ENCODE measurements around the gene GDNF. TPM values are rescaled to one million over a fixed set of nuclear protein-coding genes. Genes with fewer than 3 reads are reported as not detected.

The GDNF gene
- total RNA-seq, 2 donors from 2014 or later = not detected

- Histone ChIP-seq H3K4me1 (peaks cover 42% of the 10 kb centered on the region), H3K36me3 (replicated peaks in 1 of 2; ENCODE audit: insufficient read depth in 1 of 2, low read depth in 2 of 2) (no peaks in the 10 kb centered on the region), H3K27ac (no peak overlapping the region), H3K4me3 (no peak overlapping the region), H3K27me3 (peaks cover 0 to 37% of the 10 kb centered on the region in 2 donors), H3K9me3 (no peaks in the 10 kb centered on the region)
- ATAC-seq (no peak), DNase-seq (no peak)
- intact Hi-C loops (cut with DNase I) = no loop called here
- 13 to 19% methylated on average over 16 to 45 of the region's 64 CpGs for WGBS, 2 donors
- TF ChIP-seq CTCF (IDR thresholded peaks at IDR 0.05) (no peak), POLR2A (IDR thresholded peaks at IDR 0.05) (no peak)
These were observed 5.1 kb downstream of the GDNF start for GRCh38 chr5:37834542-37835379.

GRCh38 chr5:37833990-37834389, 5.9 kb downstream of the GDNF start:
- H3K36me3 ChIP-seq (replicated peaks in 1 of 2; ENCODE audit: insufficient read depth in 1 of 2, low read depth in 2 of 2) = no peaks in the 10 kb centered on the region
- TF ChIP-seq CTCF (IDR thresholded peaks at IDR 0.05) (no peak), POLR2A (IDR thresholded peaks at IDR 0.05) (no peak)
- peaks cover 0 to 30% of the 10 kb centered on the region in 2 donors for H3K27me3 ChIP-seq
- DNase-seq (no peak), ATAC-seq (no peak)
- WGBS, 2 donors = 58 to 79% methylated on average over 6 of the region's 6 CpGs
- intact Hi-C loops (cut with DNase I) = no loop called here
- peaks cover 34% of the 10 kb centered on the region for H3K4me1 ChIP-seq
- no peaks in the 10 kb centered on the region for H3K9me3 ChIP-seq
- no peak overlapping the region for H3K27ac ChIP-seq
- H3K4me3 ChIP-seq = no peak overlapping the region

GRCh38 chr5:37831821-37832534, 7.9 kb downstream of the GDNF start:
- Histone ChIP-seq H3K36me3 (replicated peaks in 1 of 2; ENCODE audit: insufficient read depth in 1 of 2, low read depth in 2 of 2) (no peaks in the 10 kb centered on the region), H3K9me3 (no peaks in the 10 kb centered on the region), H3K27ac (no peak overlapping the region), H3K27me3 (peaks cover 0 to 10% of the 10 kb centered on the region in 2 donors), H3K4me3 (no peak overlapping the region), H3K4me1 (peaks cover 14% of the 10 kb centered on the region)
- TF ChIP-seq POLR2A (IDR thresholded peaks at IDR 0.05) (no peak), CTCF (IDR thresholded peaks at IDR 0.05) (no peak)
- intact Hi-C loops (cut with DNase I) = no loop called here
- DNase-seq = no peak
- 49 to 50% methylated on average over 7 of the region's 7 CpGs for WGBS, 2 donors
- no peak for ATAC-seq

- intact Hi-C loops (cut with DNase I) = no loop called here
- 73 to 76% methylated on average over 5 of the region's 5 CpGs for WGBS, 2 donors
- Histone ChIP-seq H3K27me3 (peaks cover 0 to 7% of the 10 kb centered on the region in 2 donors), H3K9me3 (no peaks in the 10 kb centered on the region), H3K27ac (no peak overlapping the region), H3K36me3 (replicated peaks in 1 of 2; ENCODE audit: insufficient read depth in 1 of 2, low read depth in 2 of 2) (no peaks in the 10 kb centered on the region), H3K4me1 (peaks cover 6% of the 10 kb centered on the region), H3K4me3 (no peak overlapping the region)
- ATAC-seq = no peak
- TF ChIP-seq CTCF (IDR thresholded peaks at IDR 0.05) (no peak), POLR2A (IDR thresholded peaks at IDR 0.05) (no peak)
- no peak for DNase-seq
These were observed 9.5 kb downstream of the GDNF start for GRCh38 chr5:37830348-37830747.

Measured in body of pancreas (tissue), 4 donors.